Lower lobe of right lung (tissue), 2 donors: ENCODE results near the gene VASN. TPM values are rescaled to one million over a fixed set of nuclear protein-coding genes. Genes with fewer than 3 reads are reported as not detected.
"Not testable (repeated sequence)": the region's sequence is repeated elsewhere in the genome, so short reads cannot be mapped to it uniquely, and the experiment has no call there.

Experiments
- ATAC-seq, 2 donors: fragments of 200-7000 bp; cut with Tn5 transposase; one replicate each; pipeline ENCODE4 v1.9.1; 2020 to 2022; ENCODE audit warnings: mild to moderate bottlenecking in 2 of 2, moderate library complexity in 2 of 2
- DNase-seq: peaks from one replicate; pipeline ENCODE4 v3.0.0-alpha.2; 2020
- H3K27ac ChIP-seq: fragments of 200-600 bp; one replicate; pipeline ENCODE4 v1.8.0; 2022
- H3K27me3 ChIP-seq: fragments of 200-600 bp; one replicate; pipeline ENCODE4 v1.8.0; 2022; ENCODE audit warnings: low read depth
- H3K36me3 ChIP-seq: fragments of 200-600 bp; one replicate; pipeline ENCODE4 v1.8.0; 2022; ENCODE audit warnings: mild to moderate bottlenecking
- H3K4me1 ChIP-seq: fragments of 200-600 bp; one replicate; pipeline ENCODE4 v1.8.0; 2022
- H3K4me3 ChIP-seq: fragments of 200-600 bp; one replicate; pipeline ENCODE4 v1.8.0; 2022; ENCODE audit warnings: mild to moderate bottlenecking
- H3K9me3 ChIP-seq: fragments of 200-600 bp; one replicate; pipeline ENCODE4 v1.8.0; 2022
- intact Hi-C: fragments of 100-400 bp; cut with DNase I; formaldehyde crosslinking; loops from one replicate; pipeline ENCODE4 v1.11.0; 2022
- total RNA-seq: library from RNA; stranded (reverse); fragmentation: NEBNext Ultra II Directional; extraction: Animal tissue kit (Norgen Biotek cat#: 25700); gene quantifications from one replicate; pipeline ENCODE4 v1.2.1, GENCODE V29; 2021
- TF ChIP-seq, protein P1 (sequence below): fragments of 200-600 bp; IDR thresholded peaks from one replicate; pipeline ENCODE4 v1.8.0; 2022; ENCODE audit warnings: antibody characterized with exemption, mild to moderate bottlenecking
- donor health status: DM: no; HTN: yes; CAD: no; lungs with severe emphysema.

VASN gene
- total RNA-seq, 1 donor from 2014 or later = 17.4 TPM

DNA sequence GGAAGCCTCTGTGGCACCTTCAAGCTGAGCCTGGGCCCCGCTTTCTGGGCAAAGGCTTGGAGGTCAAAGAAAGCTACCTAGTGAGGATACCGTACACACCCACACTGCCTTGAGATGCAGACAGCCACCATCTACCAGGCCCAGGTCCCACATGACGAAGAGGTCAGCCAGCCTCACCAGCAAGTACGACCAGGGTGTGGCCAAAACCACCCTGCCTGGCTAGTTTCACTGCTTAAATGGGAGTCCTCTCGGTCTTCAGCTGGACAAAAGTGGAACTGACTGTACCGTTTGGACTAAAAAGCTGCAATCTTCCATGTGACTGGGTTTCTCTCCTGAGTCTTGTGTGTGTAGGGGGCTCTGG is 21.6 kb downstream of the VASN start:
- DNase-seq (peak; percentile 67), ATAC-seq (peak; percentile 62 to 68)
- H3K27ac ChIP-seq = peak overlapping the region; percentile 53
- intact Hi-C loops = no loop called here
- H3K4me3 ChIP-seq = no peak overlapping the region
- H3K4me1 ChIP-seq = peaks cover 23% of the 10 kb centered on the region
- H3K27me3 ChIP-seq = no peaks in the 10 kb centered on the region
- H3K36me3 ChIP-seq = peaks cover 77% of the 10 kb centered on the region
- H3K9me3 ChIP-seq = no peaks in the 10 kb centered on the region
- TF ChIP-seq, protein P1, sequence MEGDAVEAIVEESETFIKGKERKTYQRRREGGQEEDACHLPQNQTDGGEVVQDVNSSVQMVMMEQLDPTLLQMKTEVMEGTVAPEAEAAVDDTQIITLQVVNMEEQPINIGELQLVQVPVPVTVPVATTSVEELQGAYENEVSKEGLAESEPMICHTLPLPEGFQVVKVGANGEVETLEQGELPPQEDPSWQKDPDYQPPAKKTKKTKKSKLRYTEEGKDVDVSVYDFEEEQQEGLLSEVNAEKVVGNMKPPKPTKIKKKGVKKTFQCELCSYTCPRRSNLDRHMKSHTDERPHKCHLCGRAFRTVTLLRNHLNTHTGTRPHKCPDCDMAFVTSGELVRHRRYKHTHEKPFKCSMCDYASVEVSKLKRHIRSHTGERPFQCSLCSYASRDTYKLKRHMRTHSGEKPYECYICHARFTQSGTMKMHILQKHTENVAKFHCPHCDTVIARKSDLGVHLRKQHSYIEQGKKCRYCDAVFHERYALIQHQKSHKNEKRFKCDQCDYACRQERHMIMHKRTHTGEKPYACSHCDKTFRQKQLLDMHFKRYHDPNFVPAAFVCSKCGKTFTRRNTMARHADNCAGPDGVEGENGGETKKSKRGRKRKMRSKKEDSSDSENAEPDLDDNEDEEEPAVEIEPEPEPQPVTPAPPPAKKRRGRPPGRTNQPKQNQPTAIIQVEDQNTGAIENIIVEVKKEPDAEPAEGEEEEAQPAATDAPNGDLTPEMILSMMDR = no peak

- H3K4me3 ChIP-seq, intact Hi-C loops, H3K9me3 ChIP-seq, H3K27me3 ChIP-seq: not testable (repeated sequence)
- DNase-seq (peak; percentile 66), ATAC-seq (peak in 1 of 2 donors; percentile 7)
- peaks cover 77% of the 10 kb centered on the region for H3K36me3 ChIP-seq
- peaks cover 19% of the 10 kb centered on the region for H3K4me1 ChIP-seq
- peak overlapping the region; percentile 53 for H3K27ac ChIP-seq
Observed at GRCh38 chr16:4393850-4394249, 22.2 kb downstream of the VASN start.

DNA sequence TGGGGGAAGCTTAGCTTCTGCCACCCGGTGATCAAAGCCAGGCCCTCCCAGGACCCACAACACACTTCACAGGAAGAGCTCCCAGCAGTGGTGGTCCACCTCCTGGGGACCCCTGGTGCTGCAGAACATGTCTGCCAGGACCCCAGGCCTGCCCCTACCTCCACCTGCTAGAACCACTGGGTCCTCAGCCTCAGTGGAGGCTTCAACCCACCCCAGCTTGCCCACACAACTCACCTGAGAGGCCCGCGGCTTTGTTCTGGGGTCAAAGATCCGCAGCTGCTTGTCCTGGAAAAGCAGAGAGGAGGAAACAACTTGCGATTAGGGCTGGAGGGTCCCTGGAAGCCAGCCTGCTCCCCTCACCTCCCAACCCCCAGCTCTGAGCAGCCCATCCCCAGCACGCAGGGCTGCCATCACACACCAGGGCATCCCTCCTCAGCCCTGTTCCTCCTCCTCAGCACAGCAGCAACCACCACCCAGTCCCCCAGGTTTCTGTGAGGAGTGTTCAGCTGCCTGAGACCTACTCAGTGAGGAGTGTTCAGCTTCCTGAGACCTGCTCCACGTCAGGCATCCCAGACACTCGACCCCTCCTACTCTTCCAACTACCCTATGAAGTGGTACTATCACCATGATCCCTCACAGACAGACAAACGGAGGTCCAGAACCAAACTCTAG is 23.5 kb downstream of the VASN start:
- no peak overlapping the region for H3K4me3 ChIP-seq
- H3K36me3 ChIP-seq = peaks cover 79% of the 10 kb centered on the region
- TF ChIP-seq, protein P1 = no peak
- H3K27me3 ChIP-seq = no peaks in the 10 kb centered on the region
- peaks cover 26% of the 10 kb centered on the region for H3K4me1 ChIP-seq
- no peak overlapping the region for H3K27ac ChIP-seq
- intact Hi-C loops = no loop called here
- ATAC-seq (no peak), DNase-seq (no peak)
- no peaks in the 10 kb centered on the region for H3K9me3 ChIP-seq

DNA sequence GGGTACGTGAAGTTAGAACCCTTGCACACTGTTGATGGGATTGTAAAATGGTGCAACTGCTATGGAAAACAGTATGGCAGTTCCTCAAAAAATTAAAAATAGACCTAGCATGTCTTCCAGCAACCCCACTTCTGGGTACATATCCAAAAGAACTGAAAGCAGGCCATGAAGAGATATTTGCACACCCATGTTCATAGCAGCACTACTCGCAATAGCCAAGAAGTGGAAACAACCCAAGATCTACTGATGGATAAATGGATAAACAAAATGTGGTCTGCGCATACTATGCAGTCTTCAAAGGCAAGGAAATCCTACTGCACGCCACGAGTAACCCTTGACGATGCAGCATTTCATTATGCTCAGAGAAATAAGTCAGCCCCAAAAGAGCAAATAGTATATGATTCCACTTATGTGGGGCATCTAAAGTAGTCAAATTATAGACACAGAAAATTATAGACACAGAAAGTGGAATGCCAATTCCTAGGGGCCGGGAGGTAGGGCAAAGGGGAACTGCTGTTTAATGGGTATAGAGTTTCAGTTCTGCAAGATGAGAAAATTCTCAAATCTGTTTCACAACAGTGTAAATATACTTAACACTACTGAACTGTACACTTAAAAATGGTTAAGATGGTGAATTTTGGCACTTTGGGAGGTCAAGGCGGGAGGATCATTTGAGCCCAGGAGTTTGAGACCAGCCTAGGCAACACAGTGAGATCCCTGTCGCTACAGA is 27.5 kb downstream of the VASN start:
- Histone ChIP-seq H3K27ac (no peak overlapping the region), H3K4me1 (peaks cover 13% of the 10 kb centered on the region), H3K4me3 (no peak overlapping the region), H3K36me3 (peaks cover 81% of the 10 kb centered on the region), H3K27me3 (no peaks in the 10 kb centered on the region), H3K9me3 (no peaks in the 10 kb centered on the region)
- TF ChIP-seq, protein P1 = no peak
- ATAC-seq (no peak), DNase-seq (no peak)
- intact Hi-C loops = no loop called here

DNA sequence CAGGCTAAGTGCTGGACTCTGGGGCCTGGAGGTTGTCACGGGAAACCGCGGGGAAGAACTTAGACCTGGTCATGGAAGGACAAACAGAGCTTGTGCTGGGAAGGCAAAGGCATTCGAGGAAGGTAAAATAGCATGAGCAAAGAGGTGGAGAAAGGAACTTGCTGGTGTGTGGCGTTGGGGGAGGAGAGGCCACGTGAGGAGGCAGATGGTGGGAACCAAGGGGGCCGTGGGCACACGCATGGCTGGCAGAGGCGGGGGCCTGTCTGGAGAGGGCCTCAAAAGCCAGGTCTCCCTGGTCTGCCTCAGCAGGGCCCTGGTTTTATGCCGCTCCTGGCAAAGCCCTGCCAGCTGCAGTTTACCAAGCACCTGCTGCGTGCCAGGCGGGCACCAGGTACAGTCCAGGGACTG is 29.4 kb downstream of the VASN start:
- Histone ChIP-seq H3K9me3 (no peaks in the 10 kb centered on the region), H3K36me3 (peaks cover 91% of the 10 kb centered on the region), H3K27ac (no peak overlapping the region), H3K27me3 (no peaks in the 10 kb centered on the region), H3K4me1 (peaks cover 13% of the 10 kb centered on the region), H3K4me3 (no peak overlapping the region)
- DNase-seq = no peak
- intact Hi-C loops = loop anchor here (5.0 kb wide), 1 partner anchor 39 kb away; no protein-coding TSS in a partner anchor
- ATAC-seq = no peak
- TF ChIP-seq, protein P1 = no peak

DNA sequence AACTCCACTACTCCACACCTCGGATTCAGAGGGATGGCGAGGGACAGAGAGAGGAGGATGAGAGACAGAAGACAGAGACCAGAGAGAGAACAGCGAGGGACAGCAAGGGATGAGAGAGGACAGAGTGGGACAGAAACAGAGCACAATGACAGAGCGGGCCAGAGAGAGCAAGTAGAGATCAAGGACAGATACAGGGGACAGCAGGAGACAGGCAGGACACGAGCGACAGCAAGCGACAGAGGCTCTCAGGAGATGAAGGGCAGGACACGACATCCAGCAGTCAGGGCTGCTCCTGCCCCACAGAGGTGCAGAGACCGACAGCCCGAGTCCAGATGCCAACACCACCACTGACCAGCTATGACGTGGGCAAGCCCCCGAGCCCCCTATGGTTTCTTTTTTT is 29.9 kb downstream of the VASN start:
- H3K27ac ChIP-seq = no peak overlapping the region
- intact Hi-C loops = loop anchor here (5.0 kb wide), 1 partner anchor 39 kb away; no protein-coding TSS in a partner anchor
- H3K4me1 ChIP-seq = peaks cover 13% of the 10 kb centered on the region
- no peak for DNase-seq
- H3K27me3 ChIP-seq = no peaks in the 10 kb centered on the region
- ATAC-seq = no peak
- H3K36me3 ChIP-seq = peaks cover 91% of the 10 kb centered on the region
- H3K4me3 ChIP-seq = no peak overlapping the region
- H3K9me3 ChIP-seq = no peaks in the 10 kb centered on the region
- TF ChIP-seq, protein P1 = no peak
